ENCODE results near the gene HDAC1. TPM values are rescaled to one million over a fixed set of nuclear protein-coding genes. Genes with fewer than 3 reads are reported as not detected.

HDAC1 gene
- total and polyA plus RNA-seq, 2 of the 13 experiments (the other 11 are each of a cell fraction or from before 2014, with no cell fraction given): 93.5 to 189 TPM

DNA sequence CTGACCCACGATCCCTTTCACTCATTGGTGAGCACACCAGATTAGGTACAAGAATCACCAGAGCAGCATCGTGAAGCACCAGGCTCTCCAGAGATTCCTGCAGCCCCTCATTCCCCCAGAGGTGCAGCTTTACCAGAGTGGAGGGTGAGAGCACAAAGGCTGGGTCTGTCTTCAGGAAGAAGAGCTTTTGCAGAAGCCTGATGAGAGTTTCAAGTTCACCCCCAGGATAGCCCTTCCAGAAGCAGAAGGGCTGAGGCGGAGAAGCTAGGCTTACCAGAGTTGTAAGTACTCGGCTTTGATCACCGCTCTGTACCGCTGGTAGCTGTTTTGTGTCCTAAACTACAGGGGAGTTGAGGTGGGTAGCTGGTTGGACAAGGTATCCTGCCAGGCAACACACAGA is 73.6 kb downstream of the HDAC1 start (continued):
- TF ChIP-seq, protein P1, sequence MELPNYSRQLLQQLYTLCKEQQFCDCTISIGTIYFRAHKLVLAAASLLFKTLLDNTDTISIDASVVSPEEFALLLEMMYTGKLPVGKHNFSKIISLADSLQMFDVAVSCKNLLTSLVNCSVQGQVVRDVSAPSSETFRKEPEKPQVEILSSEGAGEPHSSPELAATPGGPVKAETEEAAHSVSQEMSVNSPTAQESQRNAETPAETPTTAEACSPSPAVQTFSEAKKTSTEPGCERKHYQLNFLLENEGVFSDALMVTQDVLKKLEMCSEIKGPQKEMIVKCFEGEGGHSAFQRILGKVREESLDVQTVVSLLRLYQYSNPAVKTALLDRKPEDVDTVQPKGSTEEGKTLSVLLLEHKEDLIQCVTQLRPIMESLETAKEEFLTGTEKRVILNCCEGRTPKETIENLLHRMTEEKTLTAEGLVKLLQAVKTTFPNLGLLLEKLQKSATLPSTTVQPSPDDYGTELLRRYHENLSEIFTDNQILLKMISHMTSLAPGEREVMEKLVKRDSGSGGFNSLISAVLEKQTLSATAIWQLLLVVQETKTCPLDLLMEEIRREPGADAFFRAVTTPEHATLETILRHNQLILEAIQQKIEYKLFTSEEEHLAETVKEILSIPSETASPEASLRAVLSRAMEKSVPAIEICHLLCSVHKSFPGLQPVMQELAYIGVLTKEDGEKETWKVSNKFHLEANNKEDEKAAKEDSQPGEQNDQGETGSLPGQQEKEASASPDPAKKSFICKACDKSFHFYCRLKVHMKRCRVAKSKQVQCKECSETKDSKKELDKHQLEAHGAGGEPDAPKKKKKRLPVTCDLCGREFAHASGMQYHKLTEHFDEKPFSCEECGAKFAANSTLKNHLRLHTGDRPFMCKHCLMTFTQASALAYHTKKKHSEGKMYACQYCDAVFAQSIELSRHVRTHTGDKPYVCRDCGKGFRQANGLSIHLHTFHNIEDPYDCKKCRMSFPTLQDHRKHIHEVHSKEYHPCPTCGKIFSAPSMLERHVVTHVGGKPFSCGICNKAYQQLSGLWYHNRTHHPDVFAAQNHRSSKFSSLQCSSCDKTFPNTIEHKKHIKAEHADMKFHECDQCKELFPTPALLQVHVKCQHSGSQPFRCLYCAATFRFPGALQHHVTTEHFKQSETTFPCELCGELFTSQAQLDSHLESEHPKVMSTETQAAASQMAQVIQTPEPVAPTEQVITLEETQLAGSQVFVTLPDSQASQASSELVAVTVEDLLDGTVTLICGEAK (IDR thresholded peaks at IDR 0.05): no peak
- TF ChIP-seq, protein P1 (CRISPR knock-in tag; IDR thresholded peaks at IDR 0.05): no peak
- TF ChIP-seq, protein P2, sequence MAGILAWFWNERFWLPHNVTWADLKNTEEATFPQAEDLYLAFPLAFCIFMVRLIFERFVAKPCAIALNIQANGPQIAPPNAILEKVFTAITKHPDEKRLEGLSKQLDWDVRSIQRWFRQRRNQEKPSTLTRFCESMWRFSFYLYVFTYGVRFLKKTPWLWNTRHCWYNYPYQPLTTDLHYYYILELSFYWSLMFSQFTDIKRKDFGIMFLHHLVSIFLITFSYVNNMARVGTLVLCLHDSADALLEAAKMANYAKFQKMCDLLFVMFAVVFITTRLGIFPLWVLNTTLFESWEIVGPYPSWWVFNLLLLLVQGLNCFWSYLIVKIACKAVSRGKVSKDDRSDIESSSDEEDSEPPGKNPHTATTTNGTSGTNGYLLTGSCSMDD (CRISPR knock-in tag; IDR thresholded peaks at IDR 0.05): no peak
- TF ChIP-seq ZNF260 (CRISPR knock-in tag; IDR thresholded peaks at IDR 0.05; ENCODE audit: borderline replicate concordance, low read depth): no peak
- TF ChIP-seq, protein P3, sequence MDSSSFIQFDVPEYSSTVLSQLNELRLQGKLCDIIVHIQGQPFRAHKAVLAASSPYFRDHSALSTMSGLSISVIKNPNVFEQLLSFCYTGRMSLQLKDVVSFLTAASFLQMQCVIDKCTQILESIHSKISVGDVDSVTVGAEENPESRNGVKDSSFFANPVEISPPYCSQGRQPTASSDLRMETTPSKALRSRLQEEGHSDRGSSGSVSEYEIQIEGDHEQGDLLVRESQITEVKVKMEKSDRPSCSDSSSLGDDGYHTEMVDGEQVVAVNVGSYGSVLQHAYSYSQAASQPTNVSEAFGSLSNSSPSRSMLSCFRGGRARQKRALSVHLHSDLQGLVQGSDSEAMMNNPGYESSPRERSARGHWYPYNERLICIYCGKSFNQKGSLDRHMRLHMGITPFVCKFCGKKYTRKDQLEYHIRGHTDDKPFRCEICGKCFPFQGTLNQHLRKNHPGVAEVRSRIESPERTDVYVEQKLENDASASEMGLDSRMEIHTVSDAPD (CRISPR knock-in tag; IDR thresholded peaks at IDR 0.05): no peak
- TF ChIP-seq BHLHE40 (IDR thresholded peaks at IDR 0.05; ENCODE audit: low read length): no peak
- TF ChIP-seq, protein P4, sequence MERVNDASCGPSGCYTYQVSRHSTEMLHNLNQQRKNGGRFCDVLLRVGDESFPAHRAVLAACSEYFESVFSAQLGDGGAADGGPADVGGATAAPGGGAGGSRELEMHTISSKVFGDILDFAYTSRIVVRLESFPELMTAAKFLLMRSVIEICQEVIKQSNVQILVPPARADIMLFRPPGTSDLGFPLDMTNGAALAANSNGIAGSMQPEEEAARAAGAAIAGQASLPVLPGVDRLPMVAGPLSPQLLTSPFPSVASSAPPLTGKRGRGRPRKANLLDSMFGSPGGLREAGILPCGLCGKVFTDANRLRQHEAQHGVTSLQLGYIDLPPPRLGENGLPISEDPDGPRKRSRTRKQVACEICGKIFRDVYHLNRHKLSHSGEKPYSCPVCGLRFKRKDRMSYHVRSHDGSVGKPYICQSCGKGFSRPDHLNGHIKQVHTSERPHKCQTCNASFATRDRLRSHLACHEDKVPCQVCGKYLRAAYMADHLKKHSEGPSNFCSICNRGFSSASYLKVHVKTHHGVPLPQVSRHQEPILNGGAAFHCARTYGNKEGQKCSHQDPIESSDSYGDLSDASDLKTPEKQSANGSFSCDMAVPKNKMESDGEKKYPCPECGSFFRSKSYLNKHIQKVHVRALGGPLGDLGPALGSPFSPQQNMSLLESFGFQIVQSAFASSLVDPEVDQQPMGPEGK (CRISPR knock-in tag; IDR thresholded peaks at IDR 0.05): no peak
- no peak for TF ChIP-seq JUNB (CRISPR knock-in tag; IDR thresholded peaks at IDR 0.05; ENCODE audit: borderline replicate concordance)
- TF ChIP-seq ZNF138 (CRISPR knock-in tag; IDR thresholded peaks at IDR 0.05; ENCODE audit: low read depth): no peak

All from HepG2 (cell line).